OCI-LY3 (cell line): ENCODE measurements around the gene PTPRR.
A peak's percentile ranks its signal among the peaks of the same experiment; 100 is the strongest.

ENCODE experiments used
- H2AFZ ChIP-seq: fragments of 200-600, 300-600 bp; shearing (Covaris generic); 2 replicates; pipeline ENCODE4 v1.6.0; 2014; ENCODE audit warnings: antibody characterized with exemption, low read depth, low read length
- H3K27ac ChIP-seq: fragments of 200-600, 300-600 bp; sonication (generic); 2 replicates; pipeline ENCODE4 v1.5.1; 2014; ENCODE audit warnings: mild to moderate bottlenecking, low read length, moderate library complexity, mixed read lengths
- H3K27me3 ChIP-seq: fragments of 200-600, 300-600 bp; sonication (generic); 2 replicates; pipeline ENCODE4 v1.6.1; 2014; ENCODE audit warnings: low read depth, low read length, mixed read lengths
- H3K36me3 ChIP-seq: fragments of 200-600, 300-600 bp; sonication (generic); replicated peaks from 2 replicates; pipeline ENCODE3; 2014; ENCODE audit warnings: low read depth, low read length, mixed read lengths
- H3K4me1 ChIP-seq: fragments of 300-600, 200-600 bp; sonication (generic); 2 replicates; pipeline ENCODE4 v1.6.1; 2014; ENCODE audit warnings: low read length, mixed read lengths
- H3K4me2 ChIP-seq: fragments of 200-600, 300-600 bp; sonication (generic); 2 replicates; pipeline ENCODE4 v1.6.1; 2014; ENCODE audit warnings: low read length, mixed read lengths
- H3K4me3 ChIP-seq: fragments of 300-600, 200-600 bp; sonication (generic); 2 replicates; pipeline ENCODE4 v1.5.1; 2014; ENCODE audit warnings: antibody characterized with exemption, mild to moderate bottlenecking, low read length, moderate library complexity
- H3K79me2 ChIP-seq: fragments of 300-600, 200-600 bp; shearing (Covaris generic); 2 replicates; pipeline ENCODE4 v1.6.1; 2014; ENCODE audit warnings: mild to moderate bottlenecking, low read length, mixed read lengths
- H3K9ac ChIP-seq: fragments of 300-600, 200-600 bp; shearing (Covaris generic); 2 replicates; pipeline ENCODE4 v1.6.0; 2014; ENCODE audit warnings: mild to moderate bottlenecking, low read length, moderate library complexity
- H3K9me3 ChIP-seq: fragments of 200-600, 300-600 bp; shearing (Covaris generic); 2 replicates; pipeline ENCODE4 v1.6.1; 2014; ENCODE audit warnings: low read length, mixed read lengths; ENCODE audit not compliant: insufficient read depth
- H4K20me1 ChIP-seq: fragments of 200-600, 300-600 bp; sonication (generic); 2 replicates; pipeline ENCODE4 v1.6.1; 2016; ENCODE audit warnings: low read length, mixed read lengths; ENCODE audit not compliant: insufficient read depth
- EZH2phosphoT487 ChIP-seq: fragments of 200-600 bp; shearing (Covaris generic); IDR thresholded peaks from 2 replicates; pipeline ENCODE4 v1.6.1; 2018; ENCODE audit warnings: antibody characterized with exemption, mixed run types, low read depth
- TF ChIP-seq, protein P1 (sequence below): fragments of 200-600, 300-600 bp; sonication (generic); IDR thresholded peaks from 2 replicates; pipeline ENCODE4 v1.5.1; 2014; ENCODE audit warnings: antibody characterized with exemption, low read length, low read depth

PTPRR gene

DNA sequence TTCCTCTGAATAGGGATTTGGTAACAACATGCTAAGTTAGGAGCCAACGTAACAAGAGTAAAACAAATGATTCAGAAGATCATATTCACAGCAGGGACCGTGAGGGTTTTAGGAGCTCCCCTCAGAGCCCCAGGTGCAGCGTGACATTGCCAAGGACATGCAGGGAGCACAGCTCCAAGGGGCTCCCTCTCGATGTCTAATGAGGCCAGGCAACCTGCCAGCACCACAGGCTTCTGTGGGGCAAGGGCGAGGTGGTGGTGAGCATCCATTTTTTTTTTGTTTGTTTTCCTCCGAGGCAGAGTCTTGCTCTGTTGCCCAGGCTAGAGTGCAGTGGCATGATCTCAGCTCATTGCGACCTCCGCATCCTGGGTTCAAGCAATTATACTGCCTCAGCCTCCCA lies 188.3 kb downstream of the PTPRR start:
- no peak overlapping the region for H3K4me3 ChIP-seq
- H3K9me3 ChIP-seq, result no peaks in the 10 kb centered on the region
- H3K27ac ChIP-seq, result no peak overlapping the region
- no peaks in the 10 kb centered on the region for H3K4me1 ChIP-seq
- no peak overlapping the region for H3K4me2 ChIP-seq
- no peaks in the 10 kb centered on the region for H4K20me1 ChIP-seq
- no peaks in the 10 kb centered on the region for H3K36me3 ChIP-seq
- no peak overlapping the region for H3K9ac ChIP-seq
- H2AFZ ChIP-seq, result no peak overlapping the region
- H3K79me2 ChIP-seq, result no peaks in the 10 kb centered on the region
- peaks cover 8% of the 10 kb centered on the region; the same call in 1 of the 2 replicates for H3K27me3 ChIP-seq
- TF ChIP-seq, protein P1, sequence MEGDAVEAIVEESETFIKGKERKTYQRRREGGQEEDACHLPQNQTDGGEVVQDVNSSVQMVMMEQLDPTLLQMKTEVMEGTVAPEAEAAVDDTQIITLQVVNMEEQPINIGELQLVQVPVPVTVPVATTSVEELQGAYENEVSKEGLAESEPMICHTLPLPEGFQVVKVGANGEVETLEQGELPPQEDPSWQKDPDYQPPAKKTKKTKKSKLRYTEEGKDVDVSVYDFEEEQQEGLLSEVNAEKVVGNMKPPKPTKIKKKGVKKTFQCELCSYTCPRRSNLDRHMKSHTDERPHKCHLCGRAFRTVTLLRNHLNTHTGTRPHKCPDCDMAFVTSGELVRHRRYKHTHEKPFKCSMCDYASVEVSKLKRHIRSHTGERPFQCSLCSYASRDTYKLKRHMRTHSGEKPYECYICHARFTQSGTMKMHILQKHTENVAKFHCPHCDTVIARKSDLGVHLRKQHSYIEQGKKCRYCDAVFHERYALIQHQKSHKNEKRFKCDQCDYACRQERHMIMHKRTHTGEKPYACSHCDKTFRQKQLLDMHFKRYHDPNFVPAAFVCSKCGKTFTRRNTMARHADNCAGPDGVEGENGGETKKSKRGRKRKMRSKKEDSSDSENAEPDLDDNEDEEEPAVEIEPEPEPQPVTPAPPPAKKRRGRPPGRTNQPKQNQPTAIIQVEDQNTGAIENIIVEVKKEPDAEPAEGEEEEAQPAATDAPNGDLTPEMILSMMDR, result no peak
- TF ChIP-seq EZH2phosphoT487, result no peak

DNA sequence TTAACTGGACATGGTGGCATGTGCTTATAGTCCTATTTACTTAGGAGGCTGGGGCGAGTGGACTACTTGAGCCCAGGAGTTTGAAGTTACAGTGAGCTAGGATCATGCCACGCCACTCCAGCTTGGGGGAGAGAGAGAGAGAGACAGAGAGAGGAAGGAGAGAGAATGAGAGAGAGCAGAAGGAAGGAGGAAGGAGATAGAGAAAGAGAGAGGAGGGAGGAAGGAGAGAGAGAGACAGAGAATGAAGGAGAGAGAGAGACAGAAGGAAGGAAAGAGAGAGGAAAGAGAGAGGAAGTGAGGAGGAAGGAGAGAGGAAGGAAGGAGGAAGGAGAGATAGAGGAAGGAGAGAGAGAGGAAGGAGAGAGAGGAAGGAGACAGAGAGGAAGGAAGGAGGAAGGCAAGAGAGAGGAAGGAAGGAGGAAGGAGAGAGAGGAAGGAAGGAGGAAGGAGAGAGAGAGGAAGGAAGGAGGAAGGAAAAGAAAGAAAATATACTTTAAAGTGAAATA lies 189.8 kb downstream of the PTPRR start:
- no peak for TF ChIP-seq EZH2phosphoT487
- TF ChIP-seq, protein P1, result no peak
- no peaks in the 10 kb centered on the region for H3K9me3 ChIP-seq
- no peak overlapping the region for H3K4me3 ChIP-seq

GRCh38 chr12:70724444-70724843 lies 196.1 kb downstream of the PTPRR start:
- no peaks in the 10 kb centered on the region for H3K36me3 ChIP-seq
- H3K79me2 ChIP-seq, result no peaks in the 10 kb centered on the region
- H2AFZ ChIP-seq, result no peak overlapping the region
- H3K9me3 ChIP-seq, result no peaks in the 10 kb centered on the region
- H3K4me3 ChIP-seq, result no peak overlapping the region
- H3K27ac ChIP-seq, result no peak overlapping the region
- no peaks in the 10 kb centered on the region for H3K27me3 ChIP-seq
- H3K4me1 ChIP-seq, result no peaks in the 10 kb centered on the region
- H3K4me2 ChIP-seq, result no peak overlapping the region
- TF ChIP-seq, protein P1, result peak; percentile 54
- no peak for TF ChIP-seq EZH2phosphoT487
- H4K20me1 ChIP-seq, result no peaks in the 10 kb centered on the region
- no peak overlapping the region for H3K9ac ChIP-seq

More for the DNA sequence above, 189.8 kb downstream of the PTPRR start:
- Histone ChIP-seq H3K79me2 (no peaks in the 10 kb centered on the region), H3K9ac (no peak overlapping the region), H2AFZ (no peak overlapping the region), H4K20me1 (no peaks in the 10 kb centered on the region), H3K4me2 (no peak overlapping the region), H3K36me3 (no peaks in the 10 kb centered on the region), H3K27ac (no peak overlapping the region), H3K4me1 (no peaks in the 10 kb centered on the region), H3K27me3 (peaks cover 8% of the 10 kb centered on the region; the same call in 1 of the 2 replicates)

GRCh38 chr12:70722584-70723343 lies 197.8 kb downstream of the PTPRR start:
- H3K79me2 ChIP-seq, result no peaks in the 10 kb centered on the region
- no peaks in the 10 kb centered on the region for H3K9me3 ChIP-seq
- no peak overlapping the region for H3K9ac ChIP-seq
- no peaks in the 10 kb centered on the region for H3K27me3 ChIP-seq
- H2AFZ ChIP-seq, result no peak overlapping the region
- H3K4me1 ChIP-seq, result no peaks in the 10 kb centered on the region
- TF ChIP-seq, protein P1, result no peak
- no peak for TF ChIP-seq EZH2phosphoT487
- H3K4me2 ChIP-seq, result no peak overlapping the region
- H3K27ac ChIP-seq, result no peak overlapping the region
- no peak overlapping the region for H3K4me3 ChIP-seq
- H3K36me3 ChIP-seq, result no peaks in the 10 kb centered on the region
- H4K20me1 ChIP-seq, result no peaks in the 10 kb centered on the region
